AG04450 (cell line): ENCODE data around the gene EHBP1. TPM values are rescaled to one million over a fixed set of nuclear protein-coding genes. Genes with fewer than 3 reads are reported as not detected.
A peak's percentile ranks its signal among the peaks of the same experiment; 100 is the strongest.

Experiments
- CTCF ChIA-PET: fragments of 300-600, 350-600 bp; formaldehyde crosslinking; extraction: SDS; loops from one replicate; lab custom pipeline; 2022; ENCODE audit warnings: antibody characterized with exemption, inconsistent platforms; lab: Charles Lee
- POLR2A ChIA-PET: fragments of 350-600 bp; formaldehyde crosslinking; extraction: SDS; loops from one replicate; lab custom pipeline; 2021; ENCODE audit warnings: antibody characterized with exemption, inconsistent platforms; lab: Yijun Ruan, JAX
- DNase-seq: peaks from one replicate; pipeline ENCODE4 v3.0.0-alpha.2; 2011; ENCODE audit warnings: low read depth, low spot score
- H3K27ac ChIP-seq: one replicate; pipeline ENCODE4 v1.5.1; 2012; ENCODE audit warnings: low read depth, low read length, control low read depth
- H3K27me3 ChIP-seq: one replicate; pipeline ENCODE4 v1.6.0; 2012; ENCODE audit warnings: low read length; ENCODE audit not compliant: control insufficient read depth, insufficient read depth
- H3K4me3 ChIP-seq: 2 replicates; pipeline ENCODE4 v1.5.1; 2011; ENCODE audit warnings: mild to moderate bottlenecking, low read depth, low read length, control low read depth
- H3K9me3 ChIP-seq: 2 replicates; pipeline ENCODE4 v1.5.1; 2012; ENCODE audit warnings: low read length; ENCODE audit not compliant: control insufficient read depth, insufficient read depth
- CTCF ChIP-seq: IDR thresholded peaks from 2 replicates; pipeline ENCODE4 v1.5.1; 2011; ENCODE audit warnings: low read depth, low read length, control low read depth, inconsistent platforms
- polyA plus RNA-seq: library from polyadenylated mRNA; depleted of rRNA; stranded (reverse); fragments of >200 nt; gene quantifications from 2 replicates; pipeline ENCODE4 v1.2.3, GENCODE V29; 2011

EHBP1 gene
- polyA plus RNA-seq, 1 experiment = 68.6 TPM

- no peak for DNase-seq
- TF ChIP-seq CTCF = no peak
- Histone ChIP-seq H3K9me3 (peaks cover 48% of the 10 kb centered on the region), H3K4me3 (no peak overlapping the region), H3K27me3 (peaks cover 94% of the 10 kb centered on the region), H3K27ac (no peak overlapping the region)
- CTCF ChIA-PET = interaction anchor here (0.8 to 1.5 kb wide), 5 partner anchors 12 to 598 kb away, joined by 3 to 6 read pairs (median 3); no protein-coding TSS in a partner anchor
- POLR2A ChIA-PET = no interaction called here
Observed at GRCh38 chr2:63054841-63055225, 349.3 kb downstream of the EHBP1 start.

GRCh38 chr2:63055226-63056106, 350.0 kb downstream of the EHBP1 start:
- peaks cover 98% of the 10 kb centered on the region for H3K27me3 ChIP-seq

GRCh38 chr2:63056107-63057050, 350.9 kb downstream of the EHBP1 start:
- ChIA-PET POLR2A (no interaction called here), CTCF (no interaction called here)
- Histone ChIP-seq H3K9me3 (peaks cover 46% of the 10 kb centered on the region), H3K27me3 (peaks cover 99% of the 10 kb centered on the region), H3K4me3 (no peak overlapping the region), H3K27ac (no peak overlapping the region)
- TF ChIP-seq CTCF = no peak
- no peak for DNase-seq

More at GRCh38 chr2:63055226-63056106, 350.0 kb downstream of the EHBP1 start:
- H3K9me3 ChIP-seq = peaks cover 48% of the 10 kb centered on the region
- ChIA-PET POLR2A (no interaction called here), CTCF (interaction anchor here (0.9 to 1.5 kb wide), 4 partner anchors 12 to 595 kb away, joined by 3 to 6 read pairs (median 4); no protein-coding TSS in a partner anchor)
- no peak for DNase-seq
- no peak for TF ChIP-seq CTCF
- H3K27ac ChIP-seq = no peak overlapping the region
- H3K4me3 ChIP-seq = peak overlapping the region; percentile 20; the same call in 1 of the 2 replicates

- CTCF ChIA-PET = no interaction called here
- peaks cover 90% of the 10 kb centered on the region for H3K27me3 ChIP-seq
- no peak for TF ChIP-seq CTCF
- H3K9me3 ChIP-seq = peaks cover 35% of the 10 kb centered on the region
- POLR2A ChIA-PET = no interaction called here
- DNase-seq = no peak
- H3K4me3 ChIP-seq = no peak overlapping the region
- no peak overlapping the region for H3K27ac ChIP-seq
Observed at GRCh38 chr2:63057249-63058143, 352.0 kb downstream of the EHBP1 start.
